Suprapubic skin (tissue), 4 donors: ENCODE data around the gene BICC1. TPM values are rescaled to one million over a fixed set of nuclear protein-coding genes. Genes with fewer than 3 reads are reported as not detected.

ENCODE experiments used
- DNase-seq, 2 donors: peaks; one replicate each; pipeline ENCODE4 v3.0.0-alpha.2; 2019; ENCODE audit warnings: low spot score in 2 of 2
- H3K27ac ChIP-seq: fragments of 200-600 bp; sonication (generic); one replicate; pipeline ENCODE4 v1.5.1; 2019
- H3K27me3 ChIP-seq: fragments of 200-600 bp; sonication (generic); one replicate; pipeline ENCODE4 v1.5.1; 2019
- H3K36me3 ChIP-seq: fragments of 200-600 bp; sonication (generic); one replicate; pipeline ENCODE4 v1.5.1; 2019
- H3K4me1 ChIP-seq: fragments of 200-600 bp; sonication (generic); one replicate; pipeline ENCODE4 v1.5.1; 2019
- H3K4me3 ChIP-seq: fragments of 200-600 bp; sonication (generic); one replicate; pipeline ENCODE4 v1.5.1; 2019; ENCODE audit warnings: mild to moderate bottlenecking
- H3K9me3 ChIP-seq: fragments of 200-600 bp; sonication (generic); one replicate; pipeline ENCODE4 v1.5.1; 2019
- CTCF ChIP-seq, 2 donors: fragments of 200-600 bp in 1 of 2; fragments of 450-650 bp in 1 of 2; sonication (generic) in 1 of 2; IDR thresholded peaks; one replicate each; pipeline ENCODE4 v1.5.1; 2016 to 2019; ENCODE audit warnings: antibody characterized with exemption in 2 of 2, mild to moderate bottlenecking in 1 of 2, moderate library complexity in 1 of 2
- EP300 ChIP-seq: sonication (generic); formaldehyde crosslinking; IDR thresholded peaks from one replicate; pipeline ENCODE4 v1.6.1; 2017; ENCODE audit warnings: antibody characterized with exemption
- POLR2A ChIP-seq, 2 donors: fragments of 450-650 bp; IDR thresholded peaks; one replicate each; pipeline ENCODE4 v1.6.1; 2017; ENCODE audit warnings: antibody characterized with exemption in 2 of 2, mild to moderate bottlenecking in 2 of 2, moderate library complexity in 2 of 2
- POLR2AphosphoS5 ChIP-seq, 3 donors: sonication (generic); formaldehyde crosslinking; IDR thresholded peaks; one replicate each; pipeline ENCODE4 v1.6.1; 2017; ENCODE audit warnings: antibody characterized with exemption in 3 of 3
- WGBS: methylation state at CpG from one replicate; pipeline ENCODE4 v1.1.5; 2018; 5-methylcytosine and 5-hydroxymethylcytosine counted together
- total RNA-seq, 4 donors: library from RNA; depleted of rRNA; stranded (reverse); fragments of >200 nt; gene quantifications; one replicate each; pipeline ENCODE4 v1.1.0, GENCODE V29; 2016

Gene BICC1
- total RNA-seq, 4 donors from 2014 or later = 2.4 to 6.9 (median 3.5) TPM

GRCh38 chr10:58765910-58766309, 253.2 kb downstream of the BICC1 start:
- H3K27me3 ChIP-seq = no peaks in the 10 kb centered on the region
- H3K4me3 ChIP-seq = no peak overlapping the region
- H3K4me1 ChIP-seq = no peaks in the 10 kb centered on the region
- no peak for TF ChIP-seq EP300
- H3K9me3 ChIP-seq = no peaks in the 10 kb centered on the region
- 73% methylated on average over 3 of the region's 3 CpGs for WGBS
- DNase-seq = no peak
- H3K27ac ChIP-seq = no peak overlapping the region
- no peaks in the 10 kb centered on the region for H3K36me3 ChIP-seq

- Histone ChIP-seq H3K36me3 (no peaks in the 10 kb centered on the region), H3K4me1 (peaks cover 2% of the 10 kb centered on the region), H3K27ac (no peak overlapping the region), H3K4me3 (no peak overlapping the region), H3K27me3 (no peaks in the 10 kb centered on the region), H3K9me3 (no peaks in the 10 kb centered on the region)
- no peak for TF ChIP-seq POLR2AphosphoS5 (IDR thresholded peaks at IDR 0.05)
- TF ChIP-seq CTCF (IDR thresholded peaks at IDR 0.05) = no peak
- TF ChIP-seq EP300 = no peak
- TF ChIP-seq POLR2A (IDR thresholded peaks at IDR 0.05) = no peak
- DNase-seq = no peak
- 93% methylated on average over 4 of the region's 4 CpGs for WGBS
Observed at GRCh38 chr10:58767652-58768051, 255.0 kb downstream of the BICC1 start.

DNA sequence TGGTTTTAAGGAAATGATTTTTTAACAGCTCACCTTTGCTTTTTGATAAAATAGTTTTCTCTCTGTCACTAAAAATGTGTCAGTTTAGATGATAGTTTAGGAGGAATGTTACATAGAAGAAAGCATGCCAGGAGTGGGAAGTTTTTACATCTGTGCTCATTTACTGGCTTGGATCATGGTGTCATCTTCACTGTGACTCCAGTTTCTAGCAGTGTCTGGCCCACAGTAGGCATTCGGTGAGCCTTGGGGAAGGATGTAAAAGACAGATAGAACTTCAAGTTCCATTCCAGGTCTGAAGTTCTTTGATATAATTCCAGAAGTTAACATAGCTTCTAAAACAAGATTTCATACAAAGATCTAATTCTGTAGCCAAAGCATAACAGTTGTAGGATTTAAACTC, 259.2 kb downstream of the BICC1 start:
- no peak overlapping the region for H3K27ac ChIP-seq
- TF ChIP-seq POLR2AphosphoS5 (IDR thresholded peaks at IDR 0.05) (no peak), CTCF (IDR thresholded peaks at IDR 0.05) (no peak), POLR2A (IDR thresholded peaks at IDR 0.05) (no peak), EP300 (no peak)
- no peak for DNase-seq
- 33% methylated on average over 1 of the region's 1 CpG for WGBS
- no peaks in the 10 kb centered on the region for H3K9me3 ChIP-seq
- peaks cover 17% of the 10 kb centered on the region for H3K4me1 ChIP-seq
- H3K36me3 ChIP-seq = no peaks in the 10 kb centered on the region
- no peak overlapping the region for H3K4me3 ChIP-seq
- H3K27me3 ChIP-seq = no peaks in the 10 kb centered on the region

GRCh38 chr10:58772758-58773157, 260.1 kb downstream of the BICC1 start:
- TF ChIP-seq POLR2A (IDR thresholded peaks at IDR 0.05) (no peak), EP300 (no peak), CTCF (IDR thresholded peaks at IDR 0.05) (no peak), POLR2AphosphoS5 (IDR thresholded peaks at IDR 0.05) (no peak)
- no peak overlapping the region for H3K4me3 ChIP-seq
- H3K27me3 ChIP-seq = no peaks in the 10 kb centered on the region
- H3K4me1 ChIP-seq = peaks cover 17% of the 10 kb centered on the region
- WGBS = 59% methylated on average over 3 of the region's 3 CpGs
- no peak for DNase-seq
- no peaks in the 10 kb centered on the region for H3K36me3 ChIP-seq
- no peaks in the 10 kb centered on the region for H3K9me3 ChIP-seq
- H3K27ac ChIP-seq = no peak overlapping the region

DNA sequence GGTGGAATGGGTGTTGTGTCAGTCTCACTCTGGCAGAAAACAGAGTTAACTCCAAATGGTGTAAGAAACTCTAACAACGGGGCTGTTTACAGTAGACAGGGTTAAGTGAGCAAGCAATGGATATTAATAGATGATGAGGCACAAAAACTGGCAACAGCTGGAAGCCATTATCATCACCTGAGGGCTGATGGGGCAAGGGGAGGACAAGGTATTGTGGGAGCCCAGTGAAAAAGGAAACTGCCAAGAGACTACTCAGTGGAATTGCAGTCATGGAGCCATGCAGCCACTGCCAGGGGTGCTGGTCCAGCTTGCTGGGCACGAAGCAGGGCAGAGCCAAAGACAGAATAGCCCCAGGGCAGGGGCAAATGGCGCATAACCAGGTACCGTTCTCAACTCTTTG, 260.7 kb downstream of the BICC1 start:
- no peak overlapping the region for H3K27ac ChIP-seq

More for the DNA sequence above, 260.7 kb downstream of the BICC1 start:
- no peak for DNase-seq
- TF ChIP-seq EP300 (no peak), POLR2A (IDR thresholded peaks at IDR 0.05) (no peak), POLR2AphosphoS5 (IDR thresholded peaks at IDR 0.05) (no peak), CTCF (IDR thresholded peaks at IDR 0.05) (no peak)
- peaks cover 17% of the 10 kb centered on the region for H3K4me1 ChIP-seq
- H3K27me3 ChIP-seq = no peaks in the 10 kb centered on the region
- H3K4me3 ChIP-seq = no peak overlapping the region
- no peaks in the 10 kb centered on the region for H3K36me3 ChIP-seq
- no peaks in the 10 kb centered on the region for H3K9me3 ChIP-seq
- 42% methylated on average over 4 of the region's 4 CpGs for WGBS
